Activated CD4-positive, alpha-beta memory T cell treated with anti-CD3 and anti-CD28 coated beads, Interleukin-2, amount 10 ng/mL, durations not matched to agents 7 days and 5 days (primary cell): Measurements from ENCODE around the gene GSC2. TPM values are rescaled to one million over a fixed set of nuclear protein-coding genes. Genes with fewer than 3 reads are reported as not detected.
A peak's percentile ranks its signal among the peaks of the same experiment; 100 is the strongest.

Source experiments
- CTCF ChIA-PET: fragments of 350-600 bp; sonication (Branson Sonifier 250); formaldehyde crosslinking; loops from one replicate; lab custom pipeline; 2021; ENCODE audit warnings: antibody characterized with exemption, inconsistent platforms; lab: Charles Lee
- POLR2A ChIA-PET: fragments of 350-600 bp; sonication (Branson Sonifier 250); formaldehyde crosslinking; loops from one replicate; lab custom pipeline; 2021; ENCODE audit warnings: antibody characterized with exemption; lab: Charles Lee
- DNase-seq: peaks from one replicate; pipeline ENCODE4 v3.0.0-alpha.2; 2020
- H3K27ac Mint-ChIP-seq: one replicate; pipeline ENCODE4 v1.8.0; 2021; ENCODE audit warnings: mild to moderate bottlenecking, mixed read lengths
- H3K27me3 Mint-ChIP-seq: one replicate; pipeline ENCODE4 v1.8.0; 2021; ENCODE audit warnings: mixed read lengths
- H3K36me3 Mint-ChIP-seq: one replicate; pipeline ENCODE4 v1.8.0; 2021; ENCODE audit warnings: low read depth, mixed read lengths
- H3K4me1 Mint-ChIP-seq: one replicate; pipeline ENCODE4 v1.8.0; 2021; ENCODE audit warnings: mixed read lengths
- H3K4me3 Mint-ChIP-seq: one replicate; pipeline ENCODE4 v1.8.0; 2021; ENCODE audit warnings: mild to moderate bottlenecking, mixed read lengths
- H3K9me3 Mint-ChIP-seq: one replicate; pipeline ENCODE4 v1.8.0; 2021; ENCODE audit warnings: mixed read lengths
- total RNA-seq, 2 experiments: library from RNA; stranded (reverse); gene quantifications; one replicate each; pipeline ENCODE4 v1.2.3, GENCODE V29; 2021

Gene GSC2
- total RNA-seq, 2 experiments from 2014 or later: not detected

DNA sequence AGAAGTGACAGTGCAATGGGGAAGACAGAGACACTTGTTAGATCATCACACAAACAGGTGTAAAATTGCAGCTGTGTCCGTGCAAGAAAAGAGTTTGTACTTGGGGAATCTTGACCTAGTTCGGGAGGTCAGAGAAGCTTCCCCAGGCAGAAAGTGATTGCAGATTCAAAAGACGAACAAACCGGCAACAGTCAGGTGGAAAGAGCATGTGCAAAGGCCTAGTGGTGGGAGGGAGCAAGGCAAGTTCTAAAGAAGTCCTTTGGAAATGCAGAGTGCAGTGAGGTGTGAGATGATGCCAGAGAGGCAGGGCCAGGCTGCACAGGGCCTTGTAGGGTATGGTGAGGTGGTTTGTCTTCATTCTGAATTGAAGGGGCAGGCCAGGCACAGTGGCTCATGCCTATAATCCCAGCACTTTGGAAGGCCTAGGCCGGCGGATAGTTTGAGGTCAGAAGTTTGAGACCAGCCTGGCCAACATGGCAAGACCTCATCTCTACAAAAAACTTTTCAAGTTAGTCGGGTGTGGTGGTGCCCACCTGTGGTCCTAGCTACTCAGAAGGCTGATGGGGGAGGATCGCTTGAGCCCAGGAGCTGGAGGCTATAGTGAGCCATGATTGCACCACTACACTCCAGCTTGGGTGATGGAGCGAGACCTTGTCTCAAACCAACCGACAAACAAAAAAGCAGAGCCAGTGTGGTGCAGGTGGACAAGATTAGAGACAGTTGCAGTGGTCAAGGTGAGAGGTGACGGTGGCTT lies 3.7 kb downstream of the GSC2 start:
- CTCF ChIA-PET: interaction anchor here (1.5 to 3.1 kb wide), 2 partner anchors 332 to 484 kb away, joined by 3 to 16 read pairs; partner anchors contain the start of genes CDC45 and UFD1
- Mint-ChIP-seq H3K36me3 (peaks cover 13% of the 10 kb centered on the region), H3K4me3 (no peak overlapping the region), H3K4me1 (peaks cover 27% of the 10 kb centered on the region), H3K9me3 (no peaks in the 10 kb centered on the region), H3K27me3 (peaks cover 33% of the 10 kb centered on the region), H3K27ac (no peak overlapping the region)
- DNase-seq: no peak
- POLR2A ChIA-PET: interaction anchor here (1.0 to 2.5 kb wide), 2 partner anchors 21 to 24 kb away, joined by 3 to 10 read pairs; partner anchors contain the start of gene DGCR2

DNA sequence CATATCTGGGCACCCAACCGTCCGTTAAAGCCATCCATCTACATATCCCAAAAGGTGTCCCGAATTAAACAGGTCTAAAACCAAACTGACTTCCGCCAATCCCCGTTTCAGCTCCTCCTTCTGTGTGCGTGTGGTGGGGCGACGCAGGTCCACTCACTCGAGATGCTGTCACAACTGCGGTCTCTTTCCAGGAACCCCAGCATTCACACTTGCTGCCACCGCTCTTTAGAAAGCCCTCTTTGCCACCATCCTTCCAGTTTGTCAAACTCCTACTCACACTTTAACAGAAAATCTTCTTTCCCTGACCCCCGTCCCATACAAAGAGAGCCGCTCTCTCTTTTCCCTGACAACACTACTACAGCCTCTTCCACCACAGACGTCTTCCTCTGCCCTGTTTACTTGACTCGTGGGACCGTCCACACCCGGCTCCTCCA lies 6.1 kb downstream of the GSC2 start:
- H3K4me3 Mint-ChIP-seq: peak overlapping the region; percentile 97
- no peaks in the 10 kb centered on the region for H3K9me3 Mint-ChIP-seq
- peak; percentile 58 for DNase-seq
- CTCF ChIA-PET: interaction anchor here (0.6 to 3.1 kb wide), 23 partner anchors 10 to 485 kb away, joined by 3 to 17 read pairs (median 4); partner anchors contain the start of genes CDC45, CLTCL1, DGCR2 and DGCR6
- POLR2A ChIA-PET: interaction anchor here (0.9 to 2.5 kb wide), 17 partner anchors 11 to 712 kb away, joined by 3 to 30 read pairs (median 8); partner anchors contain the start of genes CDC45, CLTCL1, DGCR2 and SLC25A1
- H3K27me3 Mint-ChIP-seq: peaks cover 23% of the 10 kb centered on the region
- peaks cover 21% of the 10 kb centered on the region for H3K4me1 Mint-ChIP-seq
- peak overlapping the region; percentile 95 for H3K27ac Mint-ChIP-seq
- H3K36me3 Mint-ChIP-seq: peaks cover 25% of the 10 kb centered on the region

DNA sequence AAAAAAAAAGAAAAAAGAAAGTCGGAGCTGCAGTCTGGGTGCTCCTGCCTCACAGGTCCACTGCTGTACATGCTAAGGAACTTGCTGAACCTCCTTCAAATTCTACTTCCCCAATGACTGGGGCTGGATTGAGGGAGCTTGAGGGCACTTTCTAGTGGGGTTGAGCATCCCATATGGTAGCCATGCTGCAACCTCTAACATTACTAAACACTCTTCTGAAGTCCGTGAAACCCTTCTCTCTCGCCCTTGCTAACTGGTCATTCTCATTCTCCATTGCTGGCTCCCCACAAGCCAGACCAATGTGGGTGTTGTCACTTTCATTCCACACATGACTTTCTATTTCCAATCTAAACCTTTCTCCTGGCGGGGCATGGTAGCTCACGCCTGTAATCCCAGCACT lies 6.9 kb downstream of the GSC2 start:
- DNase-seq: no peak
- peaks cover 21% of the 10 kb centered on the region for H3K4me1 Mint-ChIP-seq
- CTCF ChIA-PET: interaction anchor here (1.8 to 3.1 kb wide), 5 partner anchors 21 to 335 kb away, joined by 8 to 17 read pairs (median 12); partner anchors contain the start of genes CDC45, DGCR2, SLC25A1 and UFD1
- H3K27me3 Mint-ChIP-seq: peaks cover 18% of the 10 kb centered on the region
- no peaks in the 10 kb centered on the region for H3K9me3 Mint-ChIP-seq
- POLR2A ChIA-PET: interaction anchor here (0.9 to 2.4 kb wide), 10 partner anchors 10 to 336 kb away, joined by 3 to 30 read pairs (median 10); partner anchors contain the start of genes CDC45, CLTCL1, DGCR2 and SLC25A1
- H3K4me3 Mint-ChIP-seq: peak overlapping the region; percentile 97
- H3K36me3 Mint-ChIP-seq: peaks cover 25% of the 10 kb centered on the region
- no peak overlapping the region for H3K27ac Mint-ChIP-seq

DNA sequence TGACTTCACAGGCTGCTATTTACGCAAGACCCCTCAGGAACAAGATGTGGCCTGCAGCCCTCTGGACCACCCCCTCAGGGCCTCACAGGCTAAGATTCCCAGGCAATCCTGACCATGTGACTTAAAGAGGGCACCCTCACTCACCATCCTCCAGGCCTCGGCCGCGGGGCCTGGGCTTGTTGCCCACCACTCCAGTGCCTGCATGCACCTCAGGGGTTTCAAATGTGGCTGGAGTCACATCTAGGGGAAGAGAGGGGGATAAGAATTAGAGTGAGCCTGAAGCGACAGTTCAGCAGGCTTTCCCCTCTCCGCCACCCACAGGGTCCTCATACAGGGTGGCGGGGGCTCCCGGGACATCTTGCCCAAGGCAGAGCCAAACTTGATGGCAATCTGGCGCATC lies 7.7 kb downstream of the GSC2 start:
- Mint-ChIP-seq H3K36me3 (peaks cover 25% of the 10 kb centered on the region), H3K4me1 (peaks cover 21% of the 10 kb centered on the region), H3K27ac (no peak overlapping the region), H3K4me3 (peak overlapping the region; percentile 24), H3K27me3 (peaks cover 10% of the 10 kb centered on the region), H3K9me3 (no peaks in the 10 kb centered on the region)
- CTCF ChIA-PET: interaction anchor here (2.5 kb wide), 1 partner anchor 32 kb away, joined by 8 read pairs; no protein-coding TSS in a partner anchor
- no peak for DNase-seq
- POLR2A ChIA-PET: interaction anchor here (2.4 kb wide), 1 partner anchor 20 kb away, joined by 30 read pairs; the partner anchor contains the start of gene DGCR2

DNA sequence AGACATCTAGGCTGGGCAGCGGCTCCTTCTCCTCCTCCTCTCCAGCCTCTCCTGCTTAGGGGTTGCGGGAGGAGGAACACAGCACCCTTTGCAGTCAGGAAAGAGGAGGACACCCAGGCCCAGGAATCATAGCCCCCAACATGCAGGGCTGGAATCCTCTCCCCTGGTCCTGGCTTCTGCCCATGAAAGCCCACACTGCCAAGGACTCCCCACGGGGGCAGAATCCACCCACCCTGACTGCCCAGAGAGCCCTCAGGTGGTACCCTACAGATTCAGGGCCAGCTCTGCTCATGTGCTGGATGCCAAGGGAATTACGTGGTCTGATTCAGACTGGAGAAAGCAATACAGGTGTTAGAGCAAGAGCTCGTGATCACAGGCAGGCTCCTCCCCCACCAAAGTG lies 10.1 kb downstream of the GSC2 start:
- Mint-ChIP-seq H3K4me1 (peaks cover 21% of the 10 kb centered on the region), H3K36me3 (peaks cover 39% of the 10 kb centered on the region), H3K27me3 (no peaks in the 10 kb centered on the region), H3K27ac (no peak overlapping the region), H3K4me3 (no peak overlapping the region), H3K9me3 (no peaks in the 10 kb centered on the region)
- DNase-seq: no peak
- ChIA-PET CTCF (no interaction called here), POLR2A (interaction anchor here (0.7 kb wide), 1 partner anchor 17 kb away, joined by 4 read pairs; the partner anchor contains the start of gene DGCR2)

DNA sequence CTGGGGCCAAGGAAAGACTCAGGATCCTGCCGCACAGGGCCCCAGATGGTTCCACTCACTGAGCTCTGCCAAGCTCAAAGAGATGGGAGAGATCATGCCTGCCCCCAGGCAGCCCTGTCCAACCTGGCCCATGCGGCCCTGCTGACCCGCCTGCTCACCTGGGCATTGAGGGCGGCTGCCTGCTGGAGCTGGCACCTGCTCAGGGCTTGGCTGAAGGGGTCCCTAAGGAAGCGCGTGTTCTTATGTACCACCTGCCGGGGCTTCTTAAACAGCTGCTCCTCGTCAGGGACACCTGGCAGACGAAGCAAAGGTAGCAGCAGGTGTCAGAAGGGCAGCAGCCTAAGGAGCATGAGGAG lies 11.1 kb downstream of the GSC2 start:
- Mint-ChIP-seq H3K27me3 (no peaks in the 10 kb centered on the region), H3K36me3 (peaks cover 44% of the 10 kb centered on the region), H3K4me3 (no peak overlapping the region), H3K27ac (no peak overlapping the region), H3K4me1 (peaks cover 13% of the 10 kb centered on the region), H3K9me3 (no peaks in the 10 kb centered on the region)
- POLR2A ChIA-PET: interaction anchor here (1.3 kb wide), 1 partner anchor 15 kb away, joined by 3 read pairs; no protein-coding TSS in a partner anchor
- CTCF ChIA-PET: no interaction called here
- DNase-seq: no peak

DNA sequence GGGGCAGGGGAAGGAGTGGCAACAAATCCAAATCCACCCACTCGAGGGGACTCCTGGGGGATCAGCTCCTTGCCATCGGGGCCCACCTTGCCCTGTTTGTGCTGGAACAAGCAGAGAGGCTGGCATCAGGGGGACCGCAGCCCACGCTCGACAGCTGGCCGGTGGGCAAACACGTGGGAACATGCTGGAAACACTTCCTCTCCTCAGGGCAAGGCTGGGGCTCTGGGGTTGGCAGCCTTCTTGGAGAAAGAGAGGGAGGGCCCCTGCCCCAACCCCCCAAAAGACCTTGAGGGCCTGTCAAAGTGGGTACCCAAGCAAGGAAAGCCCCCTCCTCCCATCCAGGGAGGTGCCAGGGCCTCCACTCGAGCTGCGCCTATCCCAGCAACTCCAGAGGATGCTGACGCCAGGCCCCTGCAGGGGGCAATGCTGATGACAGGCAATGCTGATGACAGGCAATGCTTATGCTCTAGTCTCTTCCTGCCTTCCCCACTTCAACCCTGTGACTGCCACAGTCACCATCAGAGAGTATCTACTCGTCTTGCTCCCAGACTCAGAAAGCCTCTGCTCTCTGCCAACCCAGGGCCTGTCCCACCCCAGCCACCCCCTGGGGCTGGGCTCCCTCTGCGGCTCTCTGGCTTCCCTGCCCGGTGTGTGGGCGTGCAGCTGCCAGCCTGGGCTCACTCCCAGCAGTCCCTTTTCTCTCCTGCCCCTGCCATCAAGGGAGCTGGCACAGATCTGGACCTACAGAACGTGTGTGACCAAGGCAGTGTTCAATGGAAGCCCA lies 11.7 kb downstream of the GSC2 start:
- Mint-ChIP-seq H3K9me3 (no peaks in the 10 kb centered on the region), H3K4me1 (peaks cover 8% of the 10 kb centered on the region), H3K36me3 (peaks cover 42% of the 10 kb centered on the region), H3K27me3 (no peaks in the 10 kb centered on the region), H3K4me3 (no peak overlapping the region), H3K27ac (no peak overlapping the region)
- ChIA-PET CTCF (no interaction called here), POLR2A (interaction anchor here (1.3 kb wide), 1 partner anchor 14 kb away, joined by 3 read pairs; no protein-coding TSS in a partner anchor)
- no peak for DNase-seq

DNA sequence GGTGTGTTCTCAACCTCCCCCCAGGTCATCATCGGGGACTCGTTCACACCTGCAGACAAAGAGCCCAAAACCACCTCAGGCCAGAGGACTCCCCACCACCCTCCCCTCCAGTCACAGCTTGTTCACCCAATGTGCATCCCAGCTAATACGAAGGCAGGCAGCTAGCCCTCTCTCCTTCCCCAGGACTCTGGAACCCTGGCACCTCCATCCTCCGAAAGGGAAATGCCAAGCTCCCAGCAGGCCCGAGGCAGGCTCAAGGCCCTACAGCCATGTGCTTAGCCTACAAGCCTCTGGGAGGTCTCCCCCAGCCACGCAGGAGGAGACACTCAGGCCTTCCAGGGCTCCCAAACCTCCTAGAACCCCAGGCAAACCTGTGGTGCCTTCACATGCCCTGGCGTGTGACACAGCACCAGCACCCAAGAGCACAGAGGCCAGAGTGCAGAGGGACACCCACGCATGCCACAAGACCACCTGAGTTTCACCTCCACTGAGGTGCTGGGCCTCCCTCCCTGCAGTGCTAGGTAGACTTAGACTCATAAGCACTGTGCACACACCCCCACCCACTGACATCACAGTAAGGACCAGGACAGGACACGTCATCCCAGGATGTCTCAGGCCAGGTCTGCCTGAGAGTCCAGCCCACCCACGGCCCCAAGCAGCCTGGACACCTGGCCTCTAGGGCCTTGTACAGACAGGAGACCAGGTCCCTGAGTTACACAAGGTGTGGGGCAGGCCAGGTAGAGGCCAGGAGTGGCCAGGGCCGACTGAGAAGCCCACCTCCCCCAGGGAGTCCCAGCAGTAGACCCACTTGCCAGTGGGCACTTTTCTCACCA lies 12.5 kb downstream of the GSC2 start:
- Mint-ChIP-seq H3K27ac (no peak overlapping the region), H3K4me3 (no peak overlapping the region), H3K9me3 (no peaks in the 10 kb centered on the region), H3K36me3 (peaks cover 42% of the 10 kb centered on the region), H3K27me3 (no peaks in the 10 kb centered on the region), H3K4me1 (peaks cover 3% of the 10 kb centered on the region)
- ChIA-PET POLR2A (no interaction called here), CTCF (no interaction called here)
- DNase-seq: no peak

DNA sequence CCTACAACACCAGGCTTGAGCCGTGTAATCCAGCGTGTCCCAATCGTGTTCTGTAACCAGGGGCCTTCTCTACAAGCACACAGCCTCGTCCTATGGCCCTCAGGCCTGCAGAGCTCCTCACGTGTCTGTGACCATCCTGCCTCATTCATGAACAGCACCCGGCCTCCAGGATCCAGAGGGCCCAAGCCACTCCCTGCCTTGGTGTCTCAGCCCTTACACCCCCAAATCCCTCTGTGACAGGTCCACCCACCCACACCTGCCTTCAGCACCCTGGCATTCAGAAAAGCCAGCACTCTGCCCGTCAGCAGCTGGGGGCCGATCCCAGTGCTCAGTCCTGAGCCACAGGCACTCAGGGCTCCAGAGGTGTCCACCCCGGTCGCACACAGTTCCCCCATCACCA lies 13.2 kb downstream of the GSC2 start:
- H3K27me3 Mint-ChIP-seq: no peaks in the 10 kb centered on the region
- peaks cover 2% of the 10 kb centered on the region for H3K4me1 Mint-ChIP-seq
- H3K9me3 Mint-ChIP-seq: no peaks in the 10 kb centered on the region
- no peak overlapping the region for H3K27ac Mint-ChIP-seq
- no peak overlapping the region for H3K4me3 Mint-ChIP-seq
- POLR2A ChIA-PET: no interaction called here
- CTCF ChIA-PET: no interaction called here
- no peak for DNase-seq
- peaks cover 40% of the 10 kb centered on the region for H3K36me3 Mint-ChIP-seq

DNA sequence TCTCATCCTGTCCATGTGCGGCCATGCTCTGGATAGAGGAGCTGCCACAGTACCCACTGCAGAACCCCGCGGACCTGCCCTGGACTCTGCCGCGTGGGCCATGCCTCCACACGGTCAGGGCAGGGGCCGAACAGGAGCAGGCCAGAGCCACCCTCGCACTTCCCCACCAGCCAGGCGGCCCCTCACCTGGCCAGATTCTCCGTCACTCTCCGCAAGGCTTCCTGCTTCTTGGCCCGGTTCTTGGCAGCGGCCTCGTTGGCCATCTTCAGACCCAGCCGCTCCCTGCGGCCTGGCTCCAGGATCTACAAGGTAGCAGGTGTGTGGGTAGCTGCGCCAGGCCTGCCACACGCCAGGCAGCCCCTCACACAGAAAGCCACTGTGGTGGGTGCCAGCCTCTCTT lies 15.2 kb downstream of the GSC2 start:
- POLR2A ChIA-PET: interaction anchor here (3.4 kb wide), 1 partner anchor 9 kb away, joined by 15 read pairs; the partner anchor contains the start of gene ESS2

DNA sequence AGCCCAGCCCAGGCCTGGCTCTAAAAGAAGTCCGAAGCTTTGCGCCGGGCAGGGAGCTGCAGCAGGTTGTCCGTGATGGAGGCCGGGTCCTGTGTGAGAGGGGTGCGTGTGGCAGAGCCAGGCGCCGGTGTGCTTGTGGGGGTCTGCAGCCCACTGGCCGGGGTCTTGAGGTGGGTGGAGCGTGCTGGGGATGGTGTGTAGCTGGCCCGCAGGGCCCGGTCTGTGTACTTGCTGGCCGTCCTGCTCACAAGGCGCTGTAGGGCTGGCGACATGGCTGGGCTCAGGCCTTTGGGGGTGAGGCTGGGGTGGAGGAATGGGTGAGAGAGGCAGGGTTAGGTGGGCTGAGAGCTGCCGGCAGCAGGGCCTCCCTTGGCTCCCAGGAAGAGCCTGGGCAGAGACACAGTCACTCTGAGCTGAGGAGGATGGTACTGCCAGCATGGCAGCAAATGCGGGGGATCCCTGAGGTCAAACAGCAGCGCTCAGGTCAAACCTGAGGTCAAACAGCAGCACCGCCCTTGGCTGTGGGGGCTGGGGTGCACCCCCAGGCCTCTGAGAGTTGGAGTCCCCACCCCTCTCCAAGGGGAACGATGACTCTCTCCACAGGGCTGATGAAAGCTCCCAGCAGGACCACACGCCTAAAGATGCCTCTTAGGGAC lies 15.8 kb downstream of the GSC2 start:
- Mint-ChIP-seq H3K4me3 (no peak overlapping the region), H3K36me3 (peaks cover 31% of the 10 kb centered on the region), H3K27me3 (no peaks in the 10 kb centered on the region), H3K9me3 (no peaks in the 10 kb centered on the region), H3K4me1 (no peaks in the 10 kb centered on the region), H3K27ac (no peak overlapping the region)
- CTCF ChIA-PET: no interaction called here
- POLR2A ChIA-PET: interaction anchor here (3.4 kb wide), 1 partner anchor 10 kb away, joined by 15 read pairs; the partner anchor contains the start of gene ESS2
- no peak for DNase-seq

More for the DNA sequence above, 15.2 kb downstream of the GSC2 start:
- H3K36me3 Mint-ChIP-seq: peaks cover 36% of the 10 kb centered on the region
- H3K4me3 Mint-ChIP-seq: no peak overlapping the region
- H3K4me1 Mint-ChIP-seq: no peaks in the 10 kb centered on the region
- no peaks in the 10 kb centered on the region for H3K27me3 Mint-ChIP-seq
- H3K27ac Mint-ChIP-seq: no peak overlapping the region
- no peak for DNase-seq
- H3K9me3 Mint-ChIP-seq: no peaks in the 10 kb centered on the region
- CTCF ChIA-PET: no interaction called here
